IPS DF 4.7 (cell line): Measurements from ENCODE around the gene NTPCR.

ENCODE experiments used
- DNase-seq: peaks from one replicate; pipeline ENCODE4 v3.0.0-alpha.2; 2013; ENCODE audit warnings: low spot score; ENCODE audit errors: extremely low read depth

NTPCR gene

GRCh38 chr1:233006541-233006973 lies 56.1 kb downstream of the NTPCR start:
- DNase-seq, result no peak

- no peak for DNase-seq
These were observed 59.7 kb downstream of the NTPCR start for GRCh38 chr1:233010146-233010545.

GRCh38 chr1:233012021-233012420 lies 61.6 kb downstream of the NTPCR start:
- no peak for DNase-seq

GRCh38 chr1:233015965-233016364 lies 65.6 kb downstream of the NTPCR start:
- no peak for DNase-seq

- DNase-seq, result no peak
These were observed 66.4 kb downstream of the NTPCR start for GRCh38 chr1:233016798-233017197.

GRCh38 chr1:233019083-233019482 lies 68.7 kb downstream of the NTPCR start:
- no peak for DNase-seq

GRCh38 chr1:233019778-233020325 lies 69.4 kb downstream of the NTPCR start:
- DNase-seq, result no peak

GRCh38 chr1:233020426-233020825 lies 70.0 kb downstream of the NTPCR start:
- DNase-seq, result no peak

- no peak for DNase-seq
These were observed 71.8 kb downstream of the NTPCR start for GRCh38 chr1:233022246-233022645.

GRCh38 chr1:233024199-233024598 lies 73.8 kb downstream of the NTPCR start:
- DNase-seq, result no peak

GRCh38 chr1:233025157-233025556 lies 74.7 kb downstream of the NTPCR start:
- DNase-seq, result peak; percentile 7

- DNase-seq, result no peak
These were observed 75.2 kb downstream of the NTPCR start for GRCh38 chr1:233025567-233025966.

GRCh38 chr1:233027046-233027445 lies 76.6 kb downstream of the NTPCR start:
- DNase-seq, result no peak

- no peak for DNase-seq
These were observed 81.1 kb downstream of the NTPCR start for GRCh38 chr1:233031521-233031920.

GRCh38 chr1:233032916-233033315 lies 82.5 kb downstream of the NTPCR start:
- DNase-seq, result no peak

GRCh38 chr1:233033361-233033760 lies 83.0 kb downstream of the NTPCR start:
- no peak for DNase-seq
